Activated T-cell treated with anti-CD3 and anti-CD28 coated beads for 48 hours (primary cell): ENCODE results near the gene RAB37.

Experiments used
- DNase-seq: peaks from one replicate; pipeline ENCODE4 v3.0.0-alpha.2; 2020; ENCODE audit warnings: low read depth

Gene RAB37

GRCh38 chr17:74736513-74737298 lies at the start of gene RAB37:
Gene RAB37, plus strand, starts transcription at chr17:74737256. Its CDS starts 17 bp downstream, at chr17:74737273.
- DNase-seq = no peak

- no peak for DNase-seq
Observed at GRCh38 chr17:74687886-74688285, 49.2 kb upstream of the RAB37 start.

GRCh38 chr17:74690409-74690825 lies 46.6 kb upstream of the RAB37 start:
- no peak for DNase-seq

- DNase-seq = no peak
Observed at GRCh38 chr17:74691151-74691550, 45.9 kb upstream of the RAB37 start.

GRCh38 chr17:74694081-74694480 lies 43.0 kb upstream of the RAB37 start:
- no peak for DNase-seq

- no peak for DNase-seq
Observed at GRCh38 chr17:74695629-74696028, 41.4 kb upstream of the RAB37 start.

- DNase-seq = no peak
Observed at GRCh38 chr17:74697515-74697914, 39.5 kb upstream of the RAB37 start.

GRCh38 chr17:74698069-74698468 lies 39.0 kb upstream of the RAB37 start:
- no peak for DNase-seq

GRCh38 chr17:74699236-74699635 lies 37.8 kb upstream of the RAB37 start:
- DNase-seq = no peak

GRCh38 chr17:74702116-74702871 lies 34.8 kb upstream of the RAB37 start:
- DNase-seq = no peak

GRCh38 chr17:74703311-74703710 lies 33.7 kb upstream of the RAB37 start:
- DNase-seq = no peak

GRCh38 chr17:74704544-74704943 lies 32.5 kb upstream of the RAB37 start:
- DNase-seq = no peak

GRCh38 chr17:74711058-74711824 lies 25.8 kb upstream of the RAB37 start:
- DNase-seq = no peak

GRCh38 chr17:74712301-74712700 lies 24.8 kb upstream of the RAB37 start:
- DNase-seq = no peak

- no peak for DNase-seq
Observed at GRCh38 chr17:74712756-74713155, 24.3 kb upstream of the RAB37 start, which contains the start of gene CD300LF. Gene CD300LF, minus strand, starts transcription at chr17:74712923. Its CDS starts 57 bp downstream, at chr17:74712866.

GRCh38 chr17:74713171-74713755 lies 23.8 kb upstream of the RAB37 start:
- DNase-seq = no peak

- DNase-seq = no peak
Observed at GRCh38 chr17:74715144-74715543, 21.9 kb upstream of the RAB37 start.

- DNase-seq = no peak
Observed at GRCh38 chr17:74720506-74720905, 16.6 kb upstream of the RAB37 start.

GRCh38 chr17:74722782-74723181 lies 14.3 kb upstream of the RAB37 start:
- no peak for DNase-seq

GRCh38 chr17:74723891-74724290 lies 13.2 kb upstream of the RAB37 start:
- DNase-seq = no peak

- DNase-seq = no peak
Observed at GRCh38 chr17:74725111-74725510, 11.9 kb upstream of the RAB37 start.

GRCh38 chr17:74728033-74728701 lies 8.9 kb upstream of the RAB37 start:
- DNase-seq = no peak
